Activated T-helper 9 cell treated with anti-CD3 and anti-CD28 coated beads, Interleukin-2, amount 50 U/mL, for 16 hours (primary cell): ENCODE results near the gene MARS1.
A peak's percentile ranks its signal among the peaks of the same experiment; 100 is the strongest.
"Not testable (repeated sequence)": the region's sequence is repeated elsewhere in the genome, so short reads cannot be mapped to it uniquely, and the experiment has no call there.

Experiments
- DNase-seq: peaks from one replicate; pipeline ENCODE4 v3.0.0-alpha.2; 2020; ENCODE audit warnings: low read depth

The MARS1 gene

GRCh38 chr12:57487597-57488401, at the start of gene MARS1:
TSS of gene MARS1 (plus strand) at chr12:57488068. CDS start at chr12:57488091, 23 bp downstream.
- peak; percentile 90 for DNase-seq

- DNase-seq, result no peak
Observed at GRCh38 chr12:57438400-57438799, 49.5 kb upstream of the MARS1 start.

DNA sequence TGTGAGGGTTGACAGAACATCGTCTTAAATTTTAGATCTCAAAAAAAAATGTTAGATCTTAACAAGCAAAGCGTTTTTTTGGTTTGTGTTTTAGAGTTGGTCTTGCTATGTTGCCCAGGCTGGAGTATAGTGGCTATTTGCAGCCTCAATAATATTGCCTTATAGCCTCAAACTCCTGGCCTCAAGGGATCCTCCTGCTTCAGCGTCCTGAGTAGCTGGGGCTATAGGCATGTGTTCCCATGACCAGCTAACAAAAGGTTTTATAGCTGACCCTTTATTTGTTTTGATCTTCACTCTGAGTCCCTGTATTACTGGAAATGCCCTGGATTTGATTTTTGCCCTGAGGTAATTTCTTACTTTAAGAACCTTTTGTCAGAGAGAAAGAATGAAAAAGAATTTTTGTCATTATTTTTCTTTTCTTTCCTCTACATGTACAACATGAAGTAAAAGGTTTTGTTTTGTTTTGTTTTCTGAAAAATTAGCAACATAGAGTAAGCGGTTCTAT, 48.1 kb upstream of the MARS1 start:
- no peak for DNase-seq

- not testable (repeated sequence) for DNase-seq
Observed at GRCh38 chr12:57441393-57441792, 46.5 kb upstream of the MARS1 start.

DNA sequence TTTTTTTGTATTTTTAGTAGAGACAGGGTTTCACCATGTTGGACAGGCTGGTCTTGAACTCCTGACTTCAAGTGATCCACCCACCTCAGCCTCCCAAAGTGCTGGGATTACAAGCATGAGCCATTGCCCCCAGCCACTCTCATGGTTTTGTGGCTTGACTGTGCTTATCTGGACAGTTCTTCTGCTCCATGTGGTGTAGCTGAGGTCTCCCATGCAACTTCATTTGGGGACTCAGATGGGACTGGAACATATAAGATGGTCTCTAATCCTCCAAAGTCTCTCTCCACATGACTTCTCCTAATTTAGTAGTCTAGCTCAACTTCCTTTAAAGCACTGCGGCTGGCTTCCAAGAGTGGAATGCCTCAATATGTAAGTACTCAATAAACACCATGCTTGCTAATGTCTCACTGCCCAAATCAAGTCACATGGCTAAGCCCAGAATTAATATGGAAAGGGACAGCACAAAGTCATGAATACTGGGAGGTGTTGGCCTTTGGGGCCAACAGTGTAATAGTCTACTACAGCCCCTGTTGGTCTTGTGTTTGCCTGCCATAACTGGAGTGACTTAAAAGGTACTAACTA, 45.9 kb upstream of the MARS1 start:
- DNase-seq, result no peak

DNA sequence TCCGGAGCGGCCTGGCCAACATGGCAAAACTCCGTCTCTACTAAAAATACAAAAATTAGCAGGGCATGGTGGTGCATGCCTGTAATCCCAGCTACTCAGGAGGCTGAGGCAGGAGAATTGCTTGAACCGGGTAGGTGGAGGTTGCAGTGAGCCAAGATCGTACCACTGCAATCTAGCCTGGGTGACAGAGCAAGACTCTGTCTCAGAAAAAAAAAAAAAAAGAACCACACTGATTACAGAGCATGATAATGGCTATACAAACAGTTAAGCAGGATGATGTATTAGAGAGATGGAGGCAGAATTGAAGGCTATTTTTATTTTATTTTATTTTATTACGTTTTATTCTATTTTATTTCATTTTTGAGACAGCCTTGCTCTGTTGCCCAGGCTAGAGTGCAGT, 43.5 kb upstream of the MARS1 start:
- DNase-seq, result not testable (repeated sequence)

DNA sequence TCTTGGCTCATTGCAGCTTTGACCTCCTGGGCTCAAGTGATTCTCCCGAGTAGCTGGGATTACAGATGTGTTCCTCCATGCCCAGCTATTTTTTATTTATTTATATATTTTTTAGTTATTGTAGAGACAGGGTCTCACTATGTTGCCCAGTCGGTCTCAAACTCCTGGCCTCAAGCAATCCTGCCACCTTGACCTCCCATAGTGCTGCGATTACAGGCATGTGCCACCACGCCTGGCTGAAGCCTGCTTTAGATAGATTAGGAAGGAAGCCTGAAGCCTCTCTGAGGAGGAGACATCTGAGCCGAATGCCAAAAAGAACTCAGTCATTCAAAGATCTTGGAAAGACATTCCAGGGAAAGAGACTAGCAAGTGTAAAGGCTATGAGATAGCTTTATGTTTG, 43.1 kb upstream of the MARS1 start:
- no peak for DNase-seq

- DNase-seq, result no peak
Observed at GRCh38 chr12:57446292-57446960, 41.4 kb upstream of the MARS1 start.

DNA sequence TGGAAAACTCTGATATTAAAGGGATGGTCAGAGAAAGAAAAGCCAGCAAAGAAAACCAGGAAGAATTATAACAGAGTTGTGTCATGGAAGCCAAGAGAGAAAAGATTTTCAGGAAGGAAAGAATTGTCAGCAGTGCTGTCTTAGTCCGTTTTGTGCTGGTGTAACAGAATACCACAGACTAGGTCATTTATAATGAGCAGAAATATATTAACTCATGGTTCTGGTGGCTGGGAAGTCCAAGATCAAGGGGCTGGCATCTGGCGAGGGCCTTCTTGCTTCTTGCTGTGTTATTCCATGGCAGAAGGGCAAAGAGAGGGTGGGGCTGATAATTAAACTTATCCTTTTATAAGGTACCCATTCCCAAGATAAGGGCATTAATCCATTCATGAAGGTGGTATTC, 39.2 kb upstream of the MARS1 start:
- DNase-seq, result no peak

DNA sequence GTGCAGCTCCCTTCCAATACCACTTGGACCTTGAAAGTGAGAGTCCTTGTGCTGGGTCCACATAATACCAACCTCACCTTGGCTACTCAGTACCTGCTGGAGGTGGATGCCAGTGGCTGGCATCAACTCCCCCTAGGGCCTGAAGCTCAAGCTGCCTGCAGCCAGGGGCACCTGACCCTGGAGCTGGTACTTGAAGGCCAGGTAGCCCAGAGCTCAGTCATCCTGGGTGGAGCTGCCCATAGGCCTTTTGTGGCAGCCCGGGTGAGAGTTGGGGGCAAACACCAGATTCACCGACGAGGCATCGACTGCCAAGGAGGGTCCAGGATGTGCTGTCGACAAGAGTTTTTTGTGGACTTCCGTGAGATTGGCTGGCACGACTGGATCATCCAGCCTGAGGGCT, 38.5 kb upstream of the MARS1 start:
- no peak for DNase-seq

- no peak for DNase-seq
Observed at GRCh38 chr12:57450057-57450456, 37.8 kb upstream of the MARS1 start.

DNA sequence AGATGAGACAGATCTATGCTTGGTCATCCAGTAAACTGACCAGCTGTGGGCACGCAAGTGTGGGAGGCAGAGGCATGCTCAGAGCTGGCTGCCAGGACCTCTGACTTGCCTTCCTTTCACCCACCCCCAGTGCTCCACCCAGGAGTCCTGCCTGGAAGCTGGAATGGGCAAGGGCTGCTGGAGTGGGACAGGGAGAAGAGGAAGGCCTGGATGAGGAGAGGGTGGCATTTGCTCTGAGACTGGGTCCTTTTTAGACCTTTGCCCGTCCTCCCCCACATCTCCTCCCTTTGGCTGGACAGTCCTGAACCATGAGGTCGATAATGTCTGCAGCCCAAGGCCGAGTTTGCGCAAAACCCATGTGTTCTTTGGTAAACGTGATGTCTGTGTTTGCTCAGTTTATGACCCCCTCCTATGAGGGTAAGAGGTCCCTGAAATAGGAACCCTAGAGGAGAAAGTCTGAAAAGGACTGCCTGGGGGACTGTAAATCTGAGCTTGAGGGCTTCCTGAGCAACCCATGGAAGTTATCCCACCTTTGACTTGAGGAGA, 36.6 kb upstream of the MARS1 start:
- DNase-seq, result no peak

DNA sequence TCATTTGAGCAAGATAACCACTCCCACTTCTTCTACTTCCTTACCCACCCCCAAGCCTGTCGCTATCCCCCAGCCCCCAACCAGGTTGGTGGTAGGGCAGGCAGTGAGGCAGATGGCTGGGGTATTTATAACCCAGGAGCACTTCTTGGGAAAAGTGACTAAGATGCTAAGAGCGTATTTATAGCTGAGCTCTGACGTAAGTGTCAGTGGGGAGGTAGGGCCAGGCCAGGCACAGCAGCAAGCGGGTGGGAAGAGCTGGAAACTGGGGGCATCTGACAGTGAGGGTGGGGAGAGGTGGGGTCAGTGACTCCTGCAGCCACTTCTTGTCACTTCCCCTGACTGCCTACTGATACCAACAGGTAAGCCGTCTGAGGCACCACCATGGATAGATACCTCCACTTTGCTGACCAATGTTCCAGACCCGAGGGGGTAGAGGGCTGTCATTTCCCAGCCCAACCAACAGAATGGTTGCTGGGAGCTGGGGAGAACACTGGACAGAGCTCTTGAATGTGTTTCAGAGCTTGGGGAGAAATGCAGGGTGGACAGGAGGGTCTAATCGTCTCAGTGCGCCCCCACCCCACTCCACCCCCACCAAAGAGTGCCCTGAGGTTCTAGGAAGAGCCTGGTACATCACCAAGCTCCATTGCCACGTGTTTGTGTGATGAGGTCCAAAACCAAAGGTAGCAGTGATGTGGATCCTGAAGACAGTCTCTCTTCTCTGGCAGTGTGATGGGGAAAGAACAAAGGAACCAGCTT, 35.5 kb upstream of the MARS1 start:
- no peak for DNase-seq

DNA sequence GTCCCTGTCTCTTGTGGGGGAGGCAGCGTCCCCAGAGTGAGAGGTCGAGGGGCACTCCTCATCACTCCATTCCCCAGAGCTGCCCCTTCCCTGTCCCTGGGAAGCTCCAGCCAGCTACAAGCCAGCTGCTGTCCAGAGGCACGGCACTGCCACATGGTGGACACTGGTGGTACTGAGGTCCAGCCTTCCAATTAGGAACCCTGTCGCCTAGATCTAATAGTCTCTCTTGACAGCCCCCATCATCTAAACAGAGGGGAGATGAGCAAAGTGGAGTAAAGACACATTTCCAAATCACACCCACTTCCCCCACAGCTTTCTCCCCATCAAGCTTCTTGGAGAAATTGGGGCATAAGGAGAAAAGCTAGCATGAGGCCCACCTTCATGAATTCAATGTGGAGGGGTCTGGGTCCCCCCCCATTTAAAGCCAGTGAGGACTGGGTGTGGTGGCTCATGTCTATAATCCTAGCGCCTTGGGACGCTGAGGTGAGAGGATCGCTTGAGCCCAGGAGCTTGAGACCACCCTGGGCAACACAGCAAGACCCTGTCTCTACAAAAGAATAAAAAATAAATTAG, 34.8 kb upstream of the MARS1 start:
- DNase-seq, result no peak

- no peak for DNase-seq
Observed at GRCh38 chr12:57454213-57454565, 33.7 kb upstream of the MARS1 start.

DNA sequence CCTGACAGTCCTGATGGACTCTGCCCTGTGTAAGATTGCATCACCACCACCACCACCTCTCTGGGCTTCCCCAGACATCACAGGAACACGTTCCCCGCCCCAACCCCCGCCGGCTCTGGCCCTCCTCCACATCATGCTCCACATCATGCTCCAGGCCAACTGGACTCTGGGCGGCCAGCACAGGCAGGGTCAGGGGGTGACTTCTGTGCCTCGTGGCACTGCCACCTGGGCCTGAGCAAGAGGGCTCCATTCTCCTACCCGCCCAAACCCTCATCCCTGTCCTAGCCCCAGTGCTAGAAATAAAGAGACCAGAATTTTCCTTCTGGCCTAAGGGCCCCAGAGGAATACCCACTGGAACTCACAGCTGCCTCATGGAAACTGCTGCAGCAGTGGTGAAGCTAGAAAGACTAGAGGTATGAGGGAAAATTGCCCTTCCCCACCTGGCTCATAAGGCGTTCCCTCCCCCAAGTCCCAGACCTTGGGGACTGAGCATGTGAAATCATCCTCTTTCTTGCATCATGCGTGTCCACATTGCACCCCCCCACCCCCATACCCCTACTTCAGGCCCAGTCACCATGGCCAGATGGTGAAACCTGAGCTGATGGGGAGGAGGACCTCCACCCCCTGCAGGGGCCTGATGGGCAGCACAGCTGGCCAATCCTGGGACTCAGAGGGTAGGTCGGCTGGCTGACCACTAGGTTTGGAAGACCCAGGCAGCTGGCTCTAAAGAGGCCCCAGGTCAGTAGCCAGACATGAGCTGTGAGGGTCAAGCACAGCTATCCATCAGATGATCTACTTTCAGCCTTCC, 33.1 kb upstream of the MARS1 start, which contains the start of gene INHBE:
TSS of gene INHBE (plus strand) at position 742 of the 808 bp plus-strand sequence. CDS start 230 bp downstream, outside the sequence.
- DNase-seq, result no peak

DNA sequence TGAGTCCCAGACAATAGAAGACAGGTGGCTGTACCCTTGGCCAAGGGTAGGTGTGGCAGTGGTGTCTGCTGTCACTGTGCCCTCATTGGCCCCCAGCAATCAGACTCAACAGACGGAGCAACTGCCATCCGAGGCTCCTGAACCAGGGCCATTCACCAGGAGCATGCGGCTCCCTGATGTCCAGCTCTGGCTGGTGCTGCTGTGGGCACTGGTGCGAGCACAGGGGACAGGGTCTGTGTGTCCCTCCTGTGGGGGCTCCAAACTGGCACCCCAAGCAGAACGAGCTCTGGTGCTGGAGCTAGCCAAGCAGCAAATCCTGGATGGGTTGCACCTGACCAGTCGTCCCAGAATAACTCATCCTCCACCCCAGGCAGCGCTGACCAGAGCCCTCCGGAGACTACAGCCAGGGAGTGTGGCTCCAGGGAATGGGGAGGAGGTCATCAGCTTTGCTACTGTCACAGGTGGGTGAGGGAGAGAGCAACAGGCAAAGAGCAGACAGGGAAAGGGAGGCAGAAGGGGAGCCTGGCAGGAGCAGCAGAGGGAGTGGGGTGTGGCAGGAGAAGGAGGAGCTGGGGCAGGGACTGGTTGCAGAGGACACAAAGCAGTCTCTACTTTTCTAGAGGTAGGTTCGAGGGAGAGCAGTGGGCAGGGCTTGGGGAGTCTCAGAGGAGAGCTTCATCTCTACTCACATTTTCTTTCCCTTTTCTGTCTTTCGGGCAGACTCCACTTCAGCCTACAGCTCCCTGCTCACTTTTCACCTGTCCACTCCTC, 32.3 kb upstream of the MARS1 start:
- DNase-seq, result no peak

DNA sequence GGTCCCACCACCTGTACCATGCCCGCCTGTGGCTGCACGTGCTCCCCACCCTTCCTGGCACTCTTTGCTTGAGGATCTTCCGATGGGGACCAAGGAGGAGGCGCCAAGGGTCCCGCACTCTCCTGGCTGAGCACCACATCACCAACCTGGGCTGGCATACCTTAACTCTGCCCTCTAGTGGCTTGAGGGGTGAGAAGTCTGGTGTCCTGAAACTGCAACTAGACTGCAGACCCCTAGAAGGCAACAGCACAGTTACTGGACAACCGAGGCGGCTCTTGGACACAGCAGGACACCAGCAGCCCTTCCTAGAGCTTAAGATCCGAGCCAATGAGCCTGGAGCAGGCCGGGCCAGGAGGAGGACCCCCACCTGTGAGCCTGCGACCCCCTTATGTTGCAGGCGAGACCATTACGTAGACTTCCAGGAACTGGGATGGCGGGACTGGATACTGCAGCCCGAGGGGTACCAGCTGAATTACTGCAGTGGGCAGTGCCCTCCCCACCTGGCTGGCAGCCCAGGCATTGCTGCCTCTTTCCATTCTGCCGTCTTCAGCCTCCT, 31.6 kb upstream of the MARS1 start:
- DNase-seq, result no peak

DNA sequence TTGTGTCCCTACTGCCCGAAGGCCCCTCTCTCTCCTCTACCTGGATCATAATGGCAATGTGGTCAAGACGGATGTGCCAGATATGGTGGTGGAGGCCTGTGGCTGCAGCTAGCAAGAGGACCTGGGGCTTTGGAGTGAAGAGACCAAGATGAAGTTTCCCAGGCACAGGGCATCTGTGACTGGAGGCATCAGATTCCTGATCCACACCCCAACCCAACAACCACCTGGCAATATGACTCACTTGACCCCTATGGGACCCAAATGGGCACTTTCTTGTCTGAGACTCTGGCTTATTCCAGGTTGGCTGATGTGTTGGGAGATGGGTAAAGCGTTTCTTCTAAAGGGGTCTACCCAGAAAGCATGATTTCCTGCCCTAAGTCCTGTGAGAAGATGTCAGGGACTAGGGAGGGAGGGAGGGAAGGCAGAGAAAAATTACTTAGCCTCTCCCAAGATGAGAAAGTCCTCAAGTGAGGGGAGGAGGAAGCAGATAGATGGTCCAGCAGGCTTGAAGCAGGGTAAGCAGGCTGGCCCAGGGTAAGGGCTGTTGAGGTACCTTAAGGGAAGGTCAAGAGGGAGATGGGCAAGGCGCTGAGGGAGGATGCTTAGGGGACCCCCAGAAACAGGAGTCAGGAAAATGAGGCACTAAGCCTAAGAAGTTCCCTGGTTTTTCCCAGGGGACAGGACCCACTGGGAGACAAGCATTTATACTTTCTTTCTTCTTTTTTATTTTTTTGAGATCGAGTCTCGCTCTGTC, 31.0 kb upstream of the MARS1 start:
- DNase-seq, result no peak
